Testis (tissue), 3 donors: ENCODE results near the gene HSPA12A. TPM values are rescaled to one million over a fixed set of nuclear protein-coding genes. Genes with fewer than 3 reads are reported as not detected.

Source experiments
- DNase-seq: peaks from one replicate; pipeline ENCODE4 v3.0.0-alpha.2; 2019
- H3K27ac ChIP-seq, 2 donors: fragments of 200-600 bp; sonication (generic); one replicate each; pipeline ENCODE4 v1.5.1; 2019
- H3K27me3 ChIP-seq: fragments of 200-600 bp; sonication (generic); one replicate; pipeline ENCODE4 v1.5.1; 2019
- H3K36me3 ChIP-seq: fragments of 200-600 bp; sonication (generic); one replicate; pipeline ENCODE4 v1.5.1; 2017; ENCODE audit warnings: low read depth; ENCODE audit errors: missing control alignments
- H3K4me1 ChIP-seq: fragments of 200-600 bp; sonication (generic); one replicate; pipeline ENCODE4 v1.5.1; 2019
- H3K4me3 ChIP-seq, 2 donors: fragments of 200-600 bp; sonication (generic); one replicate each; pipeline ENCODE4 v1.5.1; 2017 to 2019
- H3K9me3 ChIP-seq: fragments of 200-600 bp; sonication (generic); one replicate; pipeline ENCODE4 v1.5.1; 2017
- POLR2A ChIP-seq: fragments of 450-650 bp; IDR thresholded peaks from one replicate; pipeline ENCODE4 v1.6.1; 2017; ENCODE audit warnings: antibody characterized with exemption, mild to moderate bottlenecking, moderate library complexity
- WGBS, 2 donors: methylation state at CpG; one replicate each; pipeline ENCODE4 v1.1.5; 2018; 5-methylcytosine and 5-hydroxymethylcytosine counted together
- intact Hi-C: fragments of 100-400 bp; cut with DNase I; formaldehyde crosslinking; loops from one replicate; pipeline ENCODE4 v1.15.1; 2023; ENCODE audit warnings: low total_unique reads
- polyA plus RNA-seq: library from polyadenylated mRNA; stranded (reverse); fragments of 350-450 nt; fragmentation: Illumina TruSeq; extraction: RNeasy Lipid Tissue Mini Kit (QIAGEN cat#74804); gene quantifications from one replicate; pipeline ENCODE4 v1.2.3, GENCODE V29; 2014; ENCODE audit warnings: low read depth, low replicate concordance; ENCODE audit not compliant: insufficient read depth
- total RNA-seq, 2 donors: library from RNA; depleted of rRNA; stranded (reverse); fragments of >200 nt; gene quantifications; one replicate each; pipeline ENCODE4 v1.2.3, GENCODE V29; 2016
- TF ChIP-seq, protein P1 (sequence below), 3 experiments: fragments of 450-650 bp in 2 of 3; fragments of 200-600 bp in 1 of 3; sonication (generic) in 1 of 3; IDR thresholded peaks; one replicate each; pipeline ENCODE4 v1.5.1; 2016 to 2019; ENCODE audit warnings: antibody characterized with exemption in 3 of 3, mild to moderate bottlenecking in 2 of 3, moderate library complexity in 1 of 3

Gene HSPA12A
- total and polyA plus RNA-seq, 3 donors from 2014 or later, result 20.9 to 34.6 (median 28.4) TPM

DNA sequence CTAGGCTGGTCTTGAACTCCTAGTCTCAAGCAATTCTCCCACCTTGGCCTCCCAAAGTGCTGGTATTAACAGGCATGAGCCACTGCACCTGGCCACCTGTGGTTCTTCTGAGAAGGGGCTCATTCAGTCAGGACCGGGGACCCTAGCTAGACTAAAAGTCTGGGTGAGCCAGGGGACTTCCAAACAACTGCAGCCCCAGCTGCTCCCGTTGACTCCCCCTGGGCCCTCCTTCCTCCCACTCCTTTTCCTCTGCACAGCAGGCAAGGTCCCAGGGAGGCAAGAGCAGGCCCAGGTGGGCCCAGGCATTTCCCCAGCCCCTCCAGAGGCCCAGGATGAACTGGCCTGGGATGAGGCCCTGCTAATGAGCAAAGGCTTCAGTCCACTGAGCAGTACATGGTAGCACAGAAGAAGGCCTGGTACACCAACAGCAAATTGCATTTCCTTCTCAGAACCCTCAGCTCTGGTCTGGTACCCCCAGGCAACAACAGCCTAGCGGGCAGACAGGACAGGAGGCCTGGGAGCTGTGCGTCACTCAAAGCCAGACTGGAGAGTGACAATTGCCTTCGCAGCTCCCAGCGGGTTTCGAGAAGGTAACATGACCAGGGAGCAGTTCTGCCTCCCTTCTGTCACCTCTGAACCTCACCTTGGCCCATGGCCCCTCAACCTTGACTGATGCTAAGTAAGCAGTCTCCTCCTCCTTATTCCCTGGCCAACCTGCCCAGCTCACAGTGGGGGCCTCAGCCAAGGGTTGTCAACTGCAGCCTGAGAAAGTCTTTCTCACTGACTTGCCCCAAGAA, 30.7 kb upstream of the HSPA12A start:
- WGBS, 2 donors, result 99 to 100% methylated on average over 1 to 7 of the region's 7 CpGs
- H3K27ac ChIP-seq, result no peak overlapping the region

DNA sequence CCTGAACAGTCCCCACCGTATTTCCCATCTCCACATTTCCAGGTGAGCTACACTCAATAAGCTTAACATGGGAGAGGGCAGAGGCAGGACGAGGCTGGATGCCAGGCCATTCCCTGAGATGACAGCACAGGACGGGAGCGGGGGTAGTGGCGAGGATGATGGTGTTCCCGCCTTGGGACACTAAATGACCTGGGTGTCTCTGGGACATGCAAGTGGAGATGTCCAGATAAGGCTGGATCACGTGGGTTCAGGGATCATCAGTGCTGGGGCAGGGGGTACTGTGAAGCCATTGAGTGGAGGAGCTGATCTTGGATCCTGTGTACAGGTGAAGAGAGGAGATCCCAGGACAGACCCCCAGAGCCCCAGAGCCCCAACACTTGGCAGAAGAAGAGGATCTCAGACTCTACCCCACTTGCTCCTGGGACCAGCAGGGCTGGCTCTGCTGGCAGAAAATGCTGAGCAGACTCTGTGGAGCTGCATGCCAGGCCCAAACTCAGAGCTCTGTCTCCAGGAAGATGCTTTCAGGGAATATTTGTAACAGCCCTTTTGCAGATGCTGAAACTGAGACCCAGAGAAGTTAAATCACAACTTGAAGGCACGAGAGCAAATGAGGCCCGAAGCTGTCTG, 29.7 kb upstream of the HSPA12A start:
- intact Hi-C loops, result no loop called here
- no peak for TF ChIP-seq POLR2A
- TF ChIP-seq, protein P1, sequence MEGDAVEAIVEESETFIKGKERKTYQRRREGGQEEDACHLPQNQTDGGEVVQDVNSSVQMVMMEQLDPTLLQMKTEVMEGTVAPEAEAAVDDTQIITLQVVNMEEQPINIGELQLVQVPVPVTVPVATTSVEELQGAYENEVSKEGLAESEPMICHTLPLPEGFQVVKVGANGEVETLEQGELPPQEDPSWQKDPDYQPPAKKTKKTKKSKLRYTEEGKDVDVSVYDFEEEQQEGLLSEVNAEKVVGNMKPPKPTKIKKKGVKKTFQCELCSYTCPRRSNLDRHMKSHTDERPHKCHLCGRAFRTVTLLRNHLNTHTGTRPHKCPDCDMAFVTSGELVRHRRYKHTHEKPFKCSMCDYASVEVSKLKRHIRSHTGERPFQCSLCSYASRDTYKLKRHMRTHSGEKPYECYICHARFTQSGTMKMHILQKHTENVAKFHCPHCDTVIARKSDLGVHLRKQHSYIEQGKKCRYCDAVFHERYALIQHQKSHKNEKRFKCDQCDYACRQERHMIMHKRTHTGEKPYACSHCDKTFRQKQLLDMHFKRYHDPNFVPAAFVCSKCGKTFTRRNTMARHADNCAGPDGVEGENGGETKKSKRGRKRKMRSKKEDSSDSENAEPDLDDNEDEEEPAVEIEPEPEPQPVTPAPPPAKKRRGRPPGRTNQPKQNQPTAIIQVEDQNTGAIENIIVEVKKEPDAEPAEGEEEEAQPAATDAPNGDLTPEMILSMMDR (IDR thresholded peaks at IDR 0.05), result no peak
- no peak for DNase-seq

More for the DNA sequence above, 30.7 kb upstream of the HSPA12A start:
- H3K9me3 ChIP-seq, result no peaks in the 10 kb centered on the region
- no peak overlapping the region for H3K4me3 ChIP-seq
- H3K4me1 ChIP-seq, result peaks cover 6% of the 10 kb centered on the region
- no peaks in the 10 kb centered on the region for H3K27me3 ChIP-seq
- H3K36me3 ChIP-seq, result no peaks in the 10 kb centered on the region
- no peak for DNase-seq
- no peak for TF ChIP-seq POLR2A
- TF ChIP-seq, protein P1 (IDR thresholded peaks at IDR 0.05), result no peak
- intact Hi-C loops, result no loop called here

GRCh38 chr10:116771101-116771958, 29.0 kb upstream of the HSPA12A start:
- Histone ChIP-seq H3K4me1 (peaks cover 11% of the 10 kb centered on the region), H3K9me3 (no peaks in the 10 kb centered on the region), H3K36me3 (no peaks in the 10 kb centered on the region), H3K4me3 (no peak overlapping the region), H3K27ac (no peak overlapping the region), H3K27me3 (no peaks in the 10 kb centered on the region)
- TF ChIP-seq POLR2A, result no peak
- TF ChIP-seq, protein P1 (IDR thresholded peaks at IDR 0.05), result no peak
- intact Hi-C loops, result no loop called here
- DNase-seq, result peak; percentile 76
- 64 to 65% methylated on average over 13 to 18 of the region's 18 CpGs for WGBS, 2 donors

More for the DNA sequence above, 29.7 kb upstream of the HSPA12A start:
- H3K9me3 ChIP-seq, result no peaks in the 10 kb centered on the region
- WGBS, 2 donors, result 82 to 92% methylated on average over 9 of the region's 9 CpGs
- no peaks in the 10 kb centered on the region for H3K36me3 ChIP-seq
- H3K4me3 ChIP-seq, result no peak overlapping the region
- H3K27ac ChIP-seq, result no peak overlapping the region
- H3K27me3 ChIP-seq, result no peaks in the 10 kb centered on the region
- peaks cover 9% of the 10 kb centered on the region for H3K4me1 ChIP-seq

DNA sequence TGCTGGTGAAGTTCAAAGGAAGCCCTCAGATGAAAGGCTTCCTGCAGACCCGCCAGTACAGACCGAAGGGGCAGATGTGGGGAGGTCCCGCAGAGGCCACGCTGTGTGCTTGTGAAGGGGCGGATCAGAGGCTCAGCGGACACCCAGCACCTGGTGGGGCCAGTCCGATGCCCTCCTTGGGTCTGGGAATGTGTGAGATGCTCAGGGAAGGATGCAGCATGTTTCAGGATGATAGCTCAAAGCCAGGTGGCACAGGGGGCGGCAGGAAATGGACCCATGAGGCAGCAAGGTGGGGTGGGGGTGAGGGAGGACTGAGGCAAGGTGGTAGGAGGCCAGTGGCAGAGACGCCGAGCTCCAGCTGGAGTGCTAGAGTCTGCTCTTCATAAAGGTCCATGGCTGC, 27.9 kb upstream of the HSPA12A start:
- intact Hi-C loops, result no loop called here
- H3K27me3 ChIP-seq, result no peaks in the 10 kb centered on the region
- no peaks in the 10 kb centered on the region for H3K9me3 ChIP-seq
- peaks cover 11% of the 10 kb centered on the region for H3K4me1 ChIP-seq
- H3K36me3 ChIP-seq, result no peaks in the 10 kb centered on the region
- no peak overlapping the region for H3K4me3 ChIP-seq
- TF ChIP-seq, protein P1 (IDR thresholded peaks at IDR 0.05), result no peak
- no peak for TF ChIP-seq POLR2A
- no peak for DNase-seq
- WGBS, 2 donors, result 91 to 93% methylated on average over 9 to 10 of the region's 10 CpGs
- H3K27ac ChIP-seq, result no peak overlapping the region
